ENCODE data around the gene C5orf22. TPM values are rescaled to one million over a fixed set of nuclear protein-coding genes. Genes with fewer than 3 reads are reported as not detected.
"Not testable (repeated sequence)": the region's sequence is repeated elsewhere in the genome, so short reads cannot be mapped to it uniquely, and the experiment has no call there.

The C5orf22 gene
- total RNA-seq, 1 donor from 2014 or later: 16.5 TPM

GRCh38 chr5:31602305-31602704 is 70.2 kb downstream of the C5orf22 start:
- DNase-seq (ENCODE audit: low read depth, low spot score): not testable (repeated sequence)

- DNase-seq (ENCODE audit: low read depth, low spot score): no peak
These were observed 72.1 kb downstream of the C5orf22 start for GRCh38 chr5:31604240-31604639.

- DNase-seq (ENCODE audit: low read depth, low spot score): no peak
These were observed 72.5 kb downstream of the C5orf22 start for GRCh38 chr5:31604644-31605043.

Other genes starting within 250 kb of the C5orf22 start
- gene DROSHA, start 208 bp upstream of the C5orf22 start, total RNA-seq: 42.9 and 57.3 TPM in 2 replicates
- 0.74 and 1.6 TPM in 2 replicates for gene PDZD2, start 106.8 kb downstream of the C5orf22 start, total RNA-seq

Data from pulmonary artery endothelial cell (primary cell).